Activated CD8-positive, alpha-beta memory T cell treated with anti-CD3 and anti-CD28 coated beads, Interleukin-2, amount 50 U/mL, for 24 hours (primary cell): ENCODE measurements around the gene GORASP1.

ENCODE experiments used
- DNase-seq: peaks from one replicate; pipeline ENCODE4 v3.0.0-alpha.2; 2020; ENCODE audit errors: extremely low read depth

Gene GORASP1

DNA sequence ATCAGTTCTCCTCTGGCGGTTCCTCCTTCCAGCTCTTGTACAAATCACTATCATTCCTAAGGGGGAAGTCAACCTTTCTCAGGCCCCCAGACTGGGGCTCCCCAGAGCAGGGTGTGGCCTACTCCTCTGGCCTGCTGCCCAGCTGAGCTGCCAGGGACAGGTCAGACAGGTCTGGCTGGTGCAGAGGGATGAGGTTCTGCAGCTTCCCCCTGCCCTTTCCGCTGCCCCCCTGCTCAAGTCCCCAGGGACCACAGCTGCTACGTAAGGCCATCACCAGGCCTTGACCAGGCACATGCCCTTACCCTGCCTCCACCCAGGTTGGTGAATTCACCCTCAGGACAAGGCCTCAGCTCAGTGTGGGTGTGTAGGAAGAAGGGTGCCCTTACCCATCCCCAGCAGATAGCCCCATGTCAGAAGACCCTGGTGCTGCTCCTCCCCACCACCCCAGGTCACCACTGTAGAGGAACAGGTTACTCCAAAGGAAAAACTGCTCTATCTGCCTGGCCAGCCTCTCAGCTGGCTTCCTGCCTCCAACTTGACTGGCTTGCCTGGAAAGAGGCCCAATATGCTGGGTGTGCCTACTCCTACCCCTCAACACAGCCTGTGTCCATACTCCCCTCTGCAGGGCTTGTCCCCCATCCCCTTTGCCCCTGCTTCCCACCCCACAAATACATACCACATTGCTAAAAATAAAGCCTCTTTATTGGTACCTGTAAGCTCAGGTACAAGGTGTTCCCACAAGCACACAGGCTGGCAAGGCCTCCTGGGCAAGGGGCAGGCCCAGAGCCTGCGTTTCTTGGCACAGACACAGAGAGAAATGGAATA, 34.0 kb upstream of the GORASP1 start:
- no peak for DNase-seq

DNA sequence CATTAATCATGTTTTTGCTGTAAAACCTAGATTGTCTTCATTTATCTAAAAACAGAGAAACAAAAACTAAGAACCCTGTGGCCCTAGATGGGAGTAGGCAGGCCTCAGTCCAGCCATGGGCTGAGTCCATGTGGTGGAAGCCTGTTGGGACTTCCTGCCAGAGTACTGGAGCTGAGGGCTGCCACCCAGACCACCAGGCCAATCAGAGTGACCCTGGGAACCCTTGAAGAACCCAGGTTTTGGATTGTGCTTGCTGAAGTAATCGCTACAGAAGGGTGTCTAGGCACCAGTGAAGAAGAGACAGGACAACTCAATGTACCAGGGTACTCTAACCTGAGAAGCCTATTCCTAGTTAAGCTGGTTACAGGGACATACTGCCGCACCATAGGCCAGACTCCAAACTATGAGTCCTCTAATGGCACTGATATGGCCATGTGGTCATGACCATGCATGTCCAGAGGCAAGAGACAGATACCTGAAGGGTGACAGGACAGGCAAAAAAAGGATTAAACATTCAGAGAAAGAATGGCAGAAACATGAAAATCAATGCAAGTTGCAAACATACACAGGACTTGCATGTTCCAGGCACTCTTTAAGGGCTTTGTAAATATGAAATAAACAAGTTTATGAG, 33.0 kb upstream of the GORASP1 start:
- no peak for DNase-seq

GRCh38 chr3:39139442-39139841, 32.0 kb upstream of the GORASP1 start:
- no peak for DNase-seq

GRCh38 chr3:39138804-39139415, 31.5 kb upstream of the GORASP1 start:
- no peak for DNase-seq

DNA sequence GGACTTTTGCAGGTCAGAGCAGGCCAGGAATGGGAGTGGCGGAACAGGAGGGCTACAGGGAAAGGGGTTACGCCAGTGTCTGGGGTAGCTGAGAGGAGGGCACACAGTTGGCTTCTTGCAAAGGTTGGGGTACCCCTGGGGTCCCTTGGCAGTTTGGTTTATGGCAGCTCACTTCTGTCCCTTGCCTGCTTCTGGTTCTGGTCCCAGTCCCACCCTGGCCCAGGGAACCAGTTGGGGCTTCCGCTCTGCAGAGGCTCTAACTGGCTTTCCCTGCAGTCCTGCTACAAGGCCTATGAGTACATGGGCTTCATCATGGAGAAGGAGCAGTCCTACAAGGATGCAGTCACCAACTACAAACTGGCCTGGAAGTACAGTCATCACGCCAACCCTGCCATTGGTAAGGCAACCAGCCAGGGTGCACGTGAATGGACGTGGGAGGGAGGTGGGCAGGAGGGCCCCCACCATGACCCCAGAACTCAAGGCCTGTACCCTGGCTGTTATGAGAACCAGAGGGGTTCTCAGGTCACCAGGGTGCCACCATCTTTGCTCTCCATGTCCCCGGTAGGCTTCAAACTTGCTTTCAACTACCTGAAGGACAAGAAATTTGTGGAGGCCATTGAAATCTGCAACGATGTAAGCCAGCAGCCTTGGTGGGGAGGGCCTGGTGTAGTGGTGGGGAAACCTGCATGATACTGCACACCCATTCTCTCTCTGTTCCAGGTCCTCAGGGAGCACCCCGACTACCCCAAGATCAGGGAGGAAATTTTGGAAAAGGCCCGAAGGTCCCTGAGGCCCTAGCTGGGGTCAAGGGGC, 30.8 kb upstream of the GORASP1 start:
- no peak for DNase-seq

DNA sequence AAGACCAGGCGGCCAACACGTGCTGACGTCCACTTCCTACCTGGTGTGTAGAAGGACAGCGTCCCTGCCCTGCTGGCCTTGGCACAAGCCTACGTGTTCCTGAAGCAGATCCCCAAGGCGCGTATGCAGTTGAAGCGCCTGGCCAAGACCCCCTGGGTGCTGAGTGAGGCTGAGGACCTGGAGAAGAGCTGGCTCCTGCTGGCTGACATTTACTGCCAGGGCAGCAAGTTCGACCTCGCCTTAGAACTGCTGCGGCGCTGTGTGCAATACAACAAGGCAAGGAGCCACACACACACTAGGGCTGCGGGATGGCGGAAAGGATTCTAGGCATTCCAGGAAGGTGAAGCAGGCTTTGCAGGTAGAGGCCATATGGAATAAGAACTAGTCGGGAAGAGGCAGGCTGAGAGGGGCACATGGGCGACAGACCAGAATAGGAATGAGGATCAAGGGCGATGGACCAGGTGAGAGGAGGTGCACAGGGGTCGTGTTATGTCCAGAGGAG, 30.1 kb upstream of the GORASP1 start:
- DNase-seq: no peak

DNA sequence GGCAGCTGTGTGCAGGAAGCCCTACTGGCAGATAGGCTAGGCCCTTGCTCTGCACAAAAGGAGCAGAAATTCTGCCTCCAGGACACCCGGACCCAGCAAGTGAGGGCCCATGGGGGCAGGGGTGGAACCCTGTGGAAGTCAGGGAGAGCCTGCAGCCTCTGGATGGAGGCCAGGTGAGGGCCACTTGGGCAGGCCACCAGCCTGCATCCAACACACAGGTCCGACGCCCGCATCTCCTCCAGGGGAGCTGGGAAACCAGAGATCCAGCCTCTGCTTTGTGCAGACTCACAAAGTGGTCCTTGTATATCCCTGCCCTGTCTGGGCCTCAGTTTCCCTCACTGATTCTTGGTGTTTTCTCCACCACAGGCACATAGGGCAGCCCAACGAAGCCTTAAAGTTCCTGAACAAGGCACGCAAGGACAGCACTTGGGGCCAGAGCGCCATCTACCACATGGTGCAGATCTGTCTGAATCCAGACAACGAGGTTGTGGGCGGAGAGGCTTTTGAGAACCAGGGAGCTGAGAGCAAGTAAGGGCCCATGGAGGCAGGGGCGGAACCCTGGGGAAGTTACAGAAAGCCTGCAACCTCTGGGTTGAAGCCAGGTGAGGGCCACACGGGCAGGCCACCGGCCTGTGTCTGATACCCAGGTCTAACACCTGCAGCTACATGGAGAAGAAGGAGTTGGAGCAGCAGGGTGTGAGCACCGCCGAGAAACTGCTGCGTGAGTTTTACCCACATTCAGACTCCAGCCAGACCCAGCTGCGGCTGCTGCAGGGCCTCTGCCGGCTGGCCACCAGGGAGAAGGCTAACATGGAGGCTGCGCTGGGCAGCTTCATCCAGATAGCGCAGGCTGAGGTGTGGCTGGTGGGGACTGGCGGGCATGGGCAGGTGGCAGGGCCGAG, 29.4 kb upstream of the GORASP1 start:
- no peak for DNase-seq

GRCh38 chr3:39135170-39135805, 27.9 kb upstream of the GORASP1 start:
- no peak for DNase-seq

GRCh38 chr3:39134305-39134704, 26.9 kb upstream of the GORASP1 start:
- no peak for DNase-seq

- DNase-seq: no peak
Measured at GRCh38 chr3:39133822-39134221, 26.4 kb upstream of the GORASP1 start.

DNA sequence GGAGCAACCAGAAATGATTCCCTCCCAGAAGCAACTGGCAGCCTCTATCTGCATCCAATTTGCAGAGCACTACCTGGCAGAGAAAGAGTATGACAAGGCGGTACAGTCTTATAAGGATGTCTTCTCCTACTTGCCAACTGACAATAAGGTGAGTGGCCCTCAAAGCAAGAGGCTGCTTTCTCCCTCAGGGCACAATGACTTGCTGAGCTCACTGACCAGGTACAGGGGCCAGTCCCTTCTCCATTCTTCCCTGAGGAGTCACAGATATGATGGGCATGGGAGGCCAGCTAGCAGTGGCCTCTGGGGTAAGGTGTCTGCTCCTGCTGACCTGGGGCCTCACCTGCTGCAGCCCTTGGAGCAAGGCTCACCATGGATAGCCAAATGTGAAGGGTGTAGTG, 25.7 kb upstream of the GORASP1 start:
- DNase-seq: no peak

- DNase-seq: no peak
Measured at GRCh38 chr3:39132096-39133092, 25.0 kb upstream of the GORASP1 start.

DNA sequence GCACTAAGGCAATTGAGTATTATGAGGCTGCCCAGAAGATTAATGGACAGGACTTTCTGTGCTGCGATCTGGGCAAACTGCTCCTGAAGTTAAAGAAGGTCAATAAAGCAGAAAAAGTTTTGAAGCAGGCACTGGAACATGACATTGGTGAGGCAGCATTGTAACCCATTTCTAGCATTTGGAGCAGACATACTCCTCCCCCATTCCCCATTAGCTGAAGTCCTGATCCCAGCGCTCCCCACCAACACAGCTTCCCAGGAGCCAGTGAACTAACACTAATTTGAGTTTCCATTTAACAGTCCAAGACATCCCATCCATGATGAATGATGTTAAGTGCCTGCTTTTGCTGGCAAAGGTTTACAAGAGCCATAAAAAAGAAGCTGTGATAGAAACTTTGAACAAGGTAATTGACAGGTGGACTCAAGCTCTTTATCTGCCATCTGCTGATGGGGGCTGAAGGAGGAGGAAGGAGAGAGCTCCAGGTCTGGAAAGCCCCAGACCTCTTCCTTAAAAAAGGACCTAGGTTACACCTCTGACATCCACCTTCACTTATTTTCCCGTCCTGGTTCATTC, 23.4 kb upstream of the GORASP1 start:
- no peak for DNase-seq

GRCh38 chr3:39130026-39130425, 22.6 kb upstream of the GORASP1 start:
- DNase-seq: no peak

DNA sequence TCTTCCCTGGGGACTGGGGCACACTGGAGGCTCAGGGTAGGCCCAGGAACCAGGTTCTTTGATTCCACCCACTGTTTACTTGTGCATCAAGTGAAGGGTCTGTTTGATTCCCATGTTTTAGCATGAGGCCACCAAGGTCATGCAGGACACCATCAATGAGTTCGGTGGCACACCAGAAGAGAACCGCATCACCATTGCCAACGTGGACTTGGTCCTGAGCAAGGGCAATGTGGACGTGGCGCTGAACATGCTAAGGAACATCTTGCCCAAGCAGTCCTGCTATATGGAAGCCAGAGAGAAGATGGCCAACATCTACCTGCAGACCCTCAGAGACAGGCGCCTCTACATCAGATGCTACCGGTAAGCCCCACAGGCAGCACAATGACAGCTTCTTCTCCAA, 21.5 kb upstream of the GORASP1 start:
- DNase-seq: no peak

GRCh38 chr3:39127908-39128304, 20.5 kb upstream of the GORASP1 start:
- no peak for DNase-seq

- no peak for DNase-seq
Measured at GRCh38 chr3:39127269-39127907, 20.0 kb upstream of the GORASP1 start.

DNA sequence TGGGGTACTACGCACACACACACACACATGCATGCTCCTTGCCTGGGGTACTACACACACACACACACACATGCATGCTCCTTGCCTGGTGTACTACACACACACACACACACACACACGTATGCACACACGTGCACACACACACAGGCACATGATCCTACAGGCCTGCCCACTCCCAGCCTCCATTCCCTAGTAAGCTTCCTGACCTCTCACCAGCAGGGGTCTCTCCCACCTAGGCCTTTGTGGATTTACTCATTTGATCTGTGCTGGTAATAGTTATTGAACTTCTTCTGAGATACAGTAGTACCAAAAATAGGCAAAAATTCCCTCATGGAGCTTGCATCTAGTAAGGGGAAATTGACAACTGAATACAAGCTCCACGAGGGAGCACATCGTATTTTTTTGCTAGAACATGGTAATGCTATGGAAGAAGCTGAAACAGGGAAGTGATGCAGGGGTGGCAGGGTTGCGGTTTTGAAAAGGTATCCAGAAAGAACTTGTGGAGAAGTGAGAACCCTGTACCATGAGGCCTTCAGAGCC, 19.2 kb upstream of the GORASP1 start:
- DNase-seq: no peak
